Bone marrow (tissue), 2 donors: ENCODE results near the gene HOXB8.

ENCODE experiments used
- DNase-seq, 2 donors: peaks; one replicate each; lab custom pipeline; 2025; lab: John Stamatoyannopoulos, UW

Gene HOXB8

GRCh38 chr17:48583708-48584222, 31.3 kb downstream of the HOXB8 start:
- DNase-seq: no peak

- no peak for DNase-seq
Measured at GRCh38 chr17:48582750-48583069, 32.4 kb downstream of the HOXB8 start.

GRCh38 chr17:48579760-48580554, 35.1 kb downstream of the HOXB8 start:
- DNase-seq: peak in 1 of 2 donors; percentile 14

- DNase-seq: no peak
Measured at GRCh38 chr17:48579471-48579759, 35.7 kb downstream of the HOXB8 start.

- peak in 1 of 2 donors; percentile 77 for DNase-seq
Measured at GRCh38 chr17:48578616-48579470, 36.2 kb downstream of the HOXB8 start.

- peak in 1 of 2 donors; percentile 77 for DNase-seq
Measured at GRCh38 chr17:48577946-48578615, 37.0 kb downstream of the HOXB8 start, which contains the start of gene HOXB4. Gene HOXB4, minus strand, starts transcription at chr17:48578350. Its CDS starts 31 bp downstream, at chr17:48578319.

GRCh38 chr17:48577330-48577945, 37.7 kb downstream of the HOXB8 start:
- peak in 1 of 2 donors; percentile 29 for DNase-seq

- no peak for DNase-seq
Measured at GRCh38 chr17:48576479-48577309, 38.4 kb downstream of the HOXB8 start.

- no peak for DNase-seq
Measured at GRCh38 chr17:48575673-48576478, 39.2 kb downstream of the HOXB8 start.

GRCh38 chr17:48575066-48575582, 40.0 kb downstream of the HOXB8 start:
- no peak for DNase-seq

- no peak for DNase-seq
Measured at GRCh38 chr17:48574505-48575065, 40.5 kb downstream of the HOXB8 start.

- DNase-seq: no peak
Measured at GRCh38 chr17:48571826-48572417, 43.2 kb downstream of the HOXB8 start.

- no peak for DNase-seq
Measured at GRCh38 chr17:48571024-48571818, 43.9 kb downstream of the HOXB8 start.

- no peak for DNase-seq
Measured at GRCh38 chr17:48570325-48571023, 44.6 kb downstream of the HOXB8 start.

GRCh38 chr17:48569674-48570324, 45.3 kb downstream of the HOXB8 start:
- no peak for DNase-seq

GRCh38 chr17:48569240-48569582, 45.9 kb downstream of the HOXB8 start:
- DNase-seq: no peak

GRCh38 chr17:48568499-48569239, 46.4 kb downstream of the HOXB8 start:
- DNase-seq: no peak
